HepG2 (cell line): ENCODE measurements around the gene MAPK13. TPM values are rescaled to one million over a fixed set of nuclear protein-coding genes. Genes with fewer than 3 reads are reported as not detected.

ENCODE experiments used
- ATF7-NPFF ChIP-seq: sonication (generic); formaldehyde crosslinking; IDR thresholded peaks from 2 replicates; pipeline ENCODE4 v1.8.1; 2023; ENCODE audit warnings: mild to moderate bottlenecking, low read depth, missing genetic modification reagents, moderate library complexity
- BCL6 ChIP-seq: IDR thresholded peaks from 2 replicates; pipeline ENCODE4 v1.6.1; 2016; ENCODE audit warnings: missing genetic modification reagents, missing compliant biosample characterization
- GATA4 ChIP-seq: sonication (generic); IDR thresholded peaks from 2 replicates; pipeline ENCODE4 v1.6.1; 2016; ENCODE audit warnings: antibody characterized with exemption, low read depth, borderline replicate concordance
- HOMEZ ChIP-seq: IDR thresholded peaks from 2 replicates; pipeline ENCODE4 v1.6.1; 2016; ENCODE audit warnings: low read depth
- KDM1A ChIP-seq: IDR thresholded peaks from 2 replicates; pipeline ENCODE4 v1.6.1; 2016; ENCODE audit warnings: missing compliant biosample characterization
- KMT2B ChIP-seq: IDR thresholded peaks from 2 replicates; pipeline ENCODE4 v1.6.1; 2016; ENCODE audit warnings: missing genetic modification reagents, missing compliant biosample characterization
- LCORL ChIP-seq, 2 experiments: fragments of 450-650 bp in 1 of 2; sonication (generic) in 1 of 2; formaldehyde crosslinking in 1 of 2; IDR thresholded peaks; 2 replicates each; pipeline versions ENCODE4 v1.5.0 to v1.6.1; 2017 to 2020; ENCODE audit warnings: antibody characterized with exemption in 1 of 2, missing genetic modification reagents in 1 of 2
- NCOR1 ChIP-seq: fragments of 200-600 bp; sonication (generic); IDR thresholded peaks from 2 replicates; pipeline ENCODE4 v1.7.0; 2017; ENCODE audit warnings: antibody characterized with exemption, low read length, borderline replicate concordance
- NR2F2 ChIP-seq: IDR thresholded peaks from 2 replicates; pipeline ENCODE4 v1.6.1; 2012; ENCODE audit warnings: low read depth, inconsistent platforms, borderline replicate concordance
- PLSCR1 ChIP-seq: sonication (generic); formaldehyde crosslinking; IDR thresholded peaks from 2 replicates; pipeline ENCODE4 v1.5.0; 2020; ENCODE audit warnings: missing genetic modification reagents, mild to moderate bottlenecking, borderline replicate concordance
- SP2 ChIP-seq: sonication (generic); formaldehyde crosslinking; IDR thresholded peaks from 2 replicates; pipeline ENCODE4 v1.5.1; 2020; ENCODE audit warnings: mild to moderate bottlenecking, missing genetic modification reagents
- ZNF251 ChIP-seq: sonication (generic); formaldehyde crosslinking; IDR thresholded peaks from 2 replicates; pipeline ENCODE4 v1.9.0; 2021; ENCODE audit warnings: mild to moderate bottlenecking, missing genetic modification reagents
- ZNF274 ChIP-seq: sonication (generic); formaldehyde crosslinking; IDR thresholded peaks from 2 replicates; pipeline ENCODE4 v1.5.1; 2020; ENCODE audit warnings: mild to moderate bottlenecking, missing genetic modification reagents
- ZNF510 ChIP-seq: sonication (generic); formaldehyde crosslinking; IDR thresholded peaks from 2 replicates; pipeline ENCODE4 v1.4.0; 2020; ENCODE audit warnings: low read depth, mild to moderate bottlenecking, missing genetic modification reagents
- ZNF567 ChIP-seq: sonication (generic); formaldehyde crosslinking; IDR thresholded peaks from 2 replicates; pipeline ENCODE4 v1.8.1; 2023; ENCODE audit warnings: mild to moderate bottlenecking, missing genetic modification reagents, borderline replicate concordance
- ZNF660 ChIP-seq: sonication (generic); formaldehyde crosslinking; IDR thresholded peaks from 2 replicates; pipeline ENCODE4 v1.5.1; 2020; ENCODE audit warnings: mild to moderate bottlenecking, low read depth, missing genetic modification reagents, borderline replicate concordance
- ZNF674 ChIP-seq: sonication (generic); formaldehyde crosslinking; IDR thresholded peaks from 2 replicates; pipeline ENCODE4 v1.5.0; 2020; ENCODE audit warnings: low read depth, mild to moderate bottlenecking, missing genetic modification reagents
- ZSCAN30 ChIP-seq: sonication (generic); formaldehyde crosslinking; IDR thresholded peaks from 2 replicates; pipeline ENCODE4 v1.5.0; 2020; ENCODE audit warnings: mild to moderate bottlenecking, missing genetic modification reagents
- polyA plus RNA-seq, 8 experiments: library from polyadenylated mRNA; depleted of rRNA in 3 of 8; stranded (reverse) in 7 of 8; unstranded in 1 of 8; fragments of >200 nt; fragmentation: Illumina TruSeq in 4 of 8; extraction: Trizol in 4 of 8; gene quantifications; 2 replicates each; pipeline versions ENCODE4 v1.2.1 to v1.2.3, GENCODE V29; 2011 to 2016; ENCODE audit warnings: low read depth in 4 of 8, missing spikeins in 1 of 8, mixed read lengths in 1 of 8; ENCODE audit not compliant: insufficient read depth in 1 of 8
- total RNA-seq, 5 experiments: library from RNA; depleted of rRNA; stranded (reverse); fragments of >200 nt; fragmentation: Illumina TruSeq; extraction: Trizol; gene quantifications; 2 replicates each; pipeline ENCODE4 v1.2.3, GENCODE V29; 2016; ENCODE audit warnings: low read depth in 1 of 5
- TF ChIP-seq, protein P1 (sequence below): IDR thresholded peaks from 2 replicates; pipeline ENCODE4 v1.6.1; 2016; ENCODE audit warnings: control low read depth
- TF ChIP-seq, protein P2 (sequence below): sonication (generic); formaldehyde crosslinking; IDR thresholded peaks from 2 replicates; pipeline ENCODE4 v1.4.0; 2020; ENCODE audit warnings: missing genetic modification reagents
- TF ChIP-seq, protein P3 (sequence below): sonication (generic); formaldehyde crosslinking; IDR thresholded peaks from 2 replicates; pipeline ENCODE4 v1.4.0; 2020; ENCODE audit warnings: missing genetic modification reagents
- TF ChIP-seq, protein P4 (sequence below): sonication (generic); formaldehyde crosslinking; IDR thresholded peaks from 2 replicates; pipeline ENCODE4 v1.4.0; 2020; ENCODE audit warnings: mild to moderate bottlenecking, missing genetic modification reagents

MAPK13 gene
- total and polyA plus RNA-seq, 2 of the 13 experiments (the other 11 are each of a cell fraction or from before 2014, with no cell fraction given), result 12.7 to 43.4 TPM

DNA sequence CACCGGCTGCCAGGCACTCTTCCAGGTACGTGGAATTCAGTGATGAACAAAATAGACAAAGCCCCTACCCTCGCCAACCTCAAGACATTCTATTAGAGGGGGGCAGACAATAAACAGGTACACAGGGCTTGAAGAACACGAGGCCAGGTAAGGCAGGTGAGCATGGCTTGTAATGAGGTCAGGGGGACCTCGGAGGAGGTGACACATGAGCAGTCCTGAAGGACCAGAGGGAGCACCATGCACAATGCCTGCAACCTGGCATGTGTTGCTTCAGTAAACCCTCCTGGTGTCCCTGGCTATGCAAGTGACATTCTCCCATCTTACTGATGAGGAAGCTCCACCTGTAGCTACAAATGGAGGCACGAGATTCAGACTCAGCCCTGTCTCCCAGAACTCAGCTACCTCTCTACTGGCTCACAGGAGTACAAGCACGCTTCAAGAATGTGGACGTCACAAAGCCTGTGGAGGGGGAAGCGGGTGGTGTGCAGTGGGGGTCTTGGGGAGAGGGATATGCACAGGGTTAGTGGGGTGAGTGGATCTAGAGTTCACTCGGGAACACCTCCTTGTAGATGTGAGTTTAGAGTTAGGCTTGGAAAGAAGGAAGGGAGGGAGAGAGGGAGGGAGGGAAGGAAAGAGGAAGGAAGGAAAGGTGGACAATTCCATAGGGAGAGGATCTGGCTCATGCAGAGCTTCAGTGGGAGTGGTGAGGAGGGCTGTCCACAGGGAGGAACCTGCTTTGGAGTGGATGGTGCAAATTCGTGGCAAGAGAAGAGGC is 7.6 kb upstream of the MAPK13 start (continued):
- no peak for TF ChIP-seq LCORL (IDR thresholded peaks at IDR 0.05)
- TF ChIP-seq LCORL (CRISPR knock-in tag; IDR thresholded peaks at IDR 0.05), result no peak
- TF ChIP-seq NCOR1, result no peak
- TF ChIP-seq SP2 (CRISPR knock-in tag), result no peak
- TF ChIP-seq ZNF510 (CRISPR knock-in tag), result no peak
- TF ChIP-seq PLSCR1 (CRISPR knock-in tag), result no peak
- no peak for TF ChIP-seq ATF7-NPFF (CRISPR knock-in tag)
- no peak for TF ChIP-seq ZSCAN30 (CRISPR knock-in tag)
- TF ChIP-seq ZNF567 (CRISPR knock-in tag), result no peak
- TF ChIP-seq KMT2B, result no peak
- TF ChIP-seq, protein P1, sequence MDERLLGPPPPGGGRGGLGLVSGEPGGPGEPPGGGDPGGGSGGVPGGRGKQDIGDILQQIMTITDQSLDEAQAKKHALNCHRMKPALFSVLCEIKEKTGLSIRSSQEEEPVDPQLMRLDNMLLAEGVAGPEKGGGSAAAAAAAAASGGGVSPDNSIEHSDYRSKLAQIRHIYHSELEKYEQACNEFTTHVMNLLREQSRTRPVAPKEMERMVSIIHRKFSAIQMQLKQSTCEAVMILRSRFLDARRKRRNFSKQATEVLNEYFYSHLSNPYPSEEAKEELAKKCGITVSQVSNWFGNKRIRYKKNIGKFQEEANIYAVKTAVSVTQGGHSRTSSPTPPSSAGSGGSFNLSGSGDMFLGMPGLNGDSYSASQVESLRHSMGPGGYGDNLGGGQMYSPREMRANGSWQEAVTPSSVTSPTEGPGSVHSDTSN (CRISPR knock-in tag), result no peak
- TF ChIP-seq, protein P2, sequence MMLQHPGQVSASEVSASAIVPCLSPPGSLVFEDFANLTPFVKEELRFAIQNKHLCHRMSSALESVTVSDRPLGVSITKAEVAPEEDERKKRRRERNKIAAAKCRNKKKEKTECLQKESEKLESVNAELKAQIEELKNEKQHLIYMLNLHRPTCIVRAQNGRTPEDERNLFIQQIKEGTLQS (CRISPR knock-in tag), result no peak
- no peak for TF ChIP-seq ZNF251 (CRISPR knock-in tag)
- TF ChIP-seq ZNF674 (CRISPR knock-in tag), result no peak
- 0 out of 2 replicates have a peak, but pooled peaks have one; percentile 5 for TF ChIP-seq HOMEZ (CRISPR knock-in tag)
- TF ChIP-seq, protein P3, sequence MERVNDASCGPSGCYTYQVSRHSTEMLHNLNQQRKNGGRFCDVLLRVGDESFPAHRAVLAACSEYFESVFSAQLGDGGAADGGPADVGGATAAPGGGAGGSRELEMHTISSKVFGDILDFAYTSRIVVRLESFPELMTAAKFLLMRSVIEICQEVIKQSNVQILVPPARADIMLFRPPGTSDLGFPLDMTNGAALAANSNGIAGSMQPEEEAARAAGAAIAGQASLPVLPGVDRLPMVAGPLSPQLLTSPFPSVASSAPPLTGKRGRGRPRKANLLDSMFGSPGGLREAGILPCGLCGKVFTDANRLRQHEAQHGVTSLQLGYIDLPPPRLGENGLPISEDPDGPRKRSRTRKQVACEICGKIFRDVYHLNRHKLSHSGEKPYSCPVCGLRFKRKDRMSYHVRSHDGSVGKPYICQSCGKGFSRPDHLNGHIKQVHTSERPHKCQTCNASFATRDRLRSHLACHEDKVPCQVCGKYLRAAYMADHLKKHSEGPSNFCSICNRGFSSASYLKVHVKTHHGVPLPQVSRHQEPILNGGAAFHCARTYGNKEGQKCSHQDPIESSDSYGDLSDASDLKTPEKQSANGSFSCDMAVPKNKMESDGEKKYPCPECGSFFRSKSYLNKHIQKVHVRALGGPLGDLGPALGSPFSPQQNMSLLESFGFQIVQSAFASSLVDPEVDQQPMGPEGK, result no peak
- no peak for TF ChIP-seq ZNF274 (CRISPR knock-in tag)
- TF ChIP-seq KDM1A (CRISPR knock-in tag), result no peak
- no peak for TF ChIP-seq GATA4
- TF ChIP-seq, protein P4, sequence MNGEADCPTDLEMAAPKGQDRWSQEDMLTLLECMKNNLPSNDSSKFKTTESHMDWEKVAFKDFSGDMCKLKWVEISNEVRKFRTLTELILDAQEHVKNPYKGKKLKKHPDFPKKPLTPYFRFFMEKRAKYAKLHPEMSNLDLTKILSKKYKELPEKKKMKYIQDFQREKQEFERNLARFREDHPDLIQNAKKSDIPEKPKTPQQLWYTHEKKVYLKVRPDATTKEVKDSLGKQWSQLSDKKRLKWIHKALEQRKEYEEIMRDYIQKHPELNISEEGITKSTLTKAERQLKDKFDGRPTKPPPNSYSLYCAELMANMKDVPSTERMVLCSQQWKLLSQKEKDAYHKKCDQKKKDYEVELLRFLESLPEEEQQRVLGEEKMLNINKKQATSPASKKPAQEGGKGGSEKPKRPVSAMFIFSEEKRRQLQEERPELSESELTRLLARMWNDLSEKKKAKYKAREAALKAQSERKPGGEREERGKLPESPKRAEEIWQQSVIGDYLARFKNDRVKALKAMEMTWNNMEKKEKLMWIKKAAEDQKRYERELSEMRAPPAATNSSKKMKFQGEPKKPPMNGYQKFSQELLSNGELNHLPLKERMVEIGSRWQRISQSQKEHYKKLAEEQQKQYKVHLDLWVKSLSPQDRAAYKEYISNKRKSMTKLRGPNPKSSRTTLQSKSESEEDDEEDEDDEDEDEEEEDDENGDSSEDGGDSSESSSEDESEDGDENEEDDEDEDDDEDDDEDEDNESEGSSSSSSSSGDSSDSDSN (CRISPR knock-in tag), result no peak
- no peak for TF ChIP-seq BCL6
- TF ChIP-seq NR2F2, result no peak
- no peak for TF ChIP-seq ZNF660 (CRISPR knock-in tag)
